Nucleus accumbens (tissue), 56 donors: Measurements from ENCODE around the gene HIVEP1.

Source experiments
- DNase-seq, 56 donors: peaks; one replicate each; lab custom pipeline; 2025; lab: John Stamatoyannopoulos, UW

The HIVEP1 gene

DNA sequence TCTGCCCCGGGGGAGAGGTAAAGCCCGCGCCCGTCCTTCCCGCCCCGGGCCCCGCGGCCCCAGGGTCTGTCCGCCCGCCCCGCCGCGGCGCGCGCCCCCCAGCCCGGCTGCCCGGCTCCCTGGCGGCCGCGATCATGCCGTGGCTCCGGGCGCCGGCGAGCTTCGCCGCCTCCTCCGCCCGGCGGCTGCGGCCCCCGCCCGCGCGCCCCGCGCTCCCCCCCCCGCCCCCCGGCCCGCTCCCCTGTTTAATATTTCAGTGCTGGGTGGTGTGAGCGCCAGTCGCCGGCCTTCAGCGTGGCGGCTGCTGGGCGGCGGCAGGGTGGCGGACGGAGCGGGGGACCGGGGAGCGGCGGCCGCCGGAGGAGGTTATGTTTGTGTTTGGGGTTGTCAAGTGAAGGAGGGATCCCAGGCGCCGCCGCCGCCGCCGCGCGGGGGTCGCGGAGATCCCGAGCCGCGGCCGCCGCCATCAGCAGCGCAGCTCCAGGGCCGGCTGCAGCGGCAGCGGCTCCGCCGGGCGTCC is at the start of gene HIVEP1:
TSS of gene HIVEP1 (plus strand) at position 275 of the 520 bp plus-strand sequence. CDS start 3,317 bp downstream, outside the sequence.
- DNase-seq, result peak in 19 of 56 donors; percentile 9 to 66 (median 46)

DNA sequence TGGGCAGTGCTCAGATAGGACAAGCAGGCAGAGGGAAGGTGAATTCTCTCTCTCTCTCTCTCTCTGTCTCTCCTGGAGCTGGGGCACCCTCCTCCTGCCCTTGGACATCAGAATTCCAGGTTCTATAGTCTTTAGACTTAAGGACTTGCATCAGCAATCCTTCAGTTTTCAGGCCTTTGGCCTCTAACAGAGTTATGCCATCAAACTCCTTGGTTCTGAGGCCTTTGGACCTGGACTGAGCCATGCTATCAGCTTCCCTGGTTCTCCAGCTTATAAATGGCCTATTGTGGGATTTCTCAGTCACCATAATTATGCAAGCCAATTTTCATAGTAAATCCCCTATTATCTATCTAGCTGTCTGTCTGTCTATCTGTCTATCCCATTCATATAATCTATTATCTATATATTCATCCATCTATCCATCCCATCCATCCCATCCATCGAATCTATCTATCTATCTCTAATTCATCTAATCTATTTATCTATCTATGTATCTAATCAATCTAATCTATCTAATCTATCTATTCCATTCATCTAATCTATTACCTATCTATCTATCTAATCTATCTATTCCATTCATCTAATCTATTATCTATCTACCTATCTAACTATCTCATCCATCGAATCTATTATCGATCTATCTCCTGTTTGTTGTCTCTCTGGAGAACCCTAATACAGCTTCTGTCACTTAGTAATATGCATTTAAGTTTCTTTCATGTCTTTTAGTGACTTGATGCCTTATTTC is 48.2 kb upstream of the HIVEP1 start:
- no peak for DNase-seq

DNA sequence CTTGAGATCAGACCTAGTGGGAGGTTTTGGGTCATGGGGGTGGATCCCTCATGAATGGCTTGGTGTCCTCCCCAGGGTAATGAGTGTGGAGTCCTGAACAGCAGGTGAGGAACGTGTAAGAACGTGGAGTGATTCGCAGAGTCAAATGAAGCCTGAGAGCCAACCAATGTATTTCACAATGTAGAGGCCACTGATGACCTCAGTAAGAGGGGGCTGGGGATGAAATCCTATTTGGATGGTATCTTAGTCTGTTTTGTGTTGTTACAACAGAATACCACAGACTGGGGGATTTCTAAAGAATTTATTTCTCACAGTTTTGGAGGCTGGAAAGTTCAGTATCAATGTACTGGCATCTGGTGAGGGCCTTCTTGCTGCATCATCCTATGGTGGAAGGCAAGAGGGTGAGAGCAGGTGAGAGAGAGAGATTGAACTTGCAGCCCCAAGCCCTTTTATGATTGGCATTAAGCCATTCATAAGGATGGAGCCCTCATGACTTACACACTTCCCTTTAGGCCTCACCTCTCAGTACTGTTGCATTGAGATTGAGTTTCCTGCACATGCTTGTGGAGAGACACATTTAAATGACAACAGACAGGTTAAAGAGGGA is 47.3 kb upstream of the HIVEP1 start:
- DNase-seq, result no peak

DNA sequence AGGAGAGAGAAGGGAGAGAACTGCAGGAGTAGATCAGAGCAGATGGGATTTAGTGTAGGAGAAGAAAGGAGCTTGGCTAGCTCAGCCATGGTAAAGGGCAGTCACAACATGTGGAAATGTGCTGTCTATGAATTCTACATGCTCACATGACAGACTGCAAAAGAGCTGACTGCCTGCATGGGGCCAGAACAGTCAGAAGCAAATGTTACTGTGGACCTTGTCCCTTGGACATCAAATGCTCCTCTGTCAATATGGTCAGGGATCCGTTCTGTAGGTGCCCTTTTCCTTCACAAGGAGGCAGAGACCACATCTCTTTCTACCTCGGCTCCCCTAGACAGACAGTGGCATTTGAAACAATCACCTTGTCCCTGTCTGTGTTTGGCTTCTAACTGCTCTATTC is 46.6 kb upstream of the HIVEP1 start:
- DNase-seq, result no peak

DNA sequence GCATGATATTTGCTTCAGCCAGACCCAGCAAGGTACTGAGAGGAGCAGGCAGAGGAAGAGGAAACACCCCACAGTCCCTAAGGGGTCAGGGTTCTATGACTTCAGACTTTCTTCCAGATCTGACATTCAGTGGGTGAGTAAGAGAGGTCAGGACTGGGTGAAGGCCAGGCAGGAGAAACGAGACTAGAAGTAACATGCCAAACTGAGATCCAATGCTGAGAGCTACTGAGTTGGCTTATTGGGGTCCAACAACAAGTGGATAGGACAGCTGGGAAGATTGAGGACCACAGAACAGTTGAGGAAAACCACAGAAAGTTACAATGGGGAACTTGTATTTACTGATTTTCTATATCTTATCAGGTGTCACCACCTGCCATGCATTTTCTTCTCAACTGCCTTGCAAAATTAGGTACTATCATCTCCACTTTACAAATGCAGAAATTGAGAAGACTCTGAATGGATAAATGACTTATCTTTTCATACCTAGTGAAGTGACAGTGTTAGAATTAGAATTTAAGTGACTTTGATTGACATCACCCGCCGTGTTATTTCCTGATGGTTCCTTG is 43.8 kb upstream of the HIVEP1 start:
- no peak for DNase-seq

DNA sequence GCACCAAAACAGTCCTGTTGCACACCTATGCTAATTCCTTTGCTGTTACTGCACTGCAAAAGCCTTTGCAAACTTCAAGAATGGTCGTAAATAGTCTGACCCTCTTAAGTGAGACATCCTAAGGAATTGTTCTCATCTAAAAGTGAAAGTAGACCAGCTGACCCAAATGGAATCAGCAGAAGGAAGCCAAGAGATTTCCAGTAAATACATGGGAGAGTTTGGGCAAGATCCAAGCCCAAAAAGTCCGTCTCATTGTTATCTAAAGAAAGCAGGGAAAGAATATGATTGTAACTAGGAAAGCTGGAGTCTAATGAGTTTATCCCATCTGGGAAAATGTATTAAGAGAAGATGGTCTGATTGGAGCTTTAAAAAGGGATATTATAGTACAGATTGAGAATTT is 43.0 kb upstream of the HIVEP1 start:
- DNase-seq, result no peak

DNA sequence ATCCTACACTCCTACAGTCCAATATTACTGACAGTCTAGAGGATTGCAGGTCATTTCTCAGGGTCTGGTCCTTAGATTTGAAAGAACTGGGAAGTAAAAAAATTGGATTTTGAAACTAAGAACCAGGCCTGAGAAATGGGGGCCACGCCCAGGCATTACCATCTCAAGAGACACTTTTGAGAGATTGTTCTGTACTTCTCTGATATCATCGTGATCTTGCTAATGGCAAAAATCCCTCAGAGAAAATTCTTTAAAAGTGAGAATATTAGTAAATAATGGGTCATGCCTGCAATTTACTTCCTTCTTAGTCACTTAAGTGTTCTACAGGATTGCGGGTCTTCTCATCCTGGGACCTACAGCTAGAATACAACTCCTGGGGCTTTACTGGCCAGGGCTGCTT is 42.0 kb upstream of the HIVEP1 start:
- DNase-seq, result no peak

DNA sequence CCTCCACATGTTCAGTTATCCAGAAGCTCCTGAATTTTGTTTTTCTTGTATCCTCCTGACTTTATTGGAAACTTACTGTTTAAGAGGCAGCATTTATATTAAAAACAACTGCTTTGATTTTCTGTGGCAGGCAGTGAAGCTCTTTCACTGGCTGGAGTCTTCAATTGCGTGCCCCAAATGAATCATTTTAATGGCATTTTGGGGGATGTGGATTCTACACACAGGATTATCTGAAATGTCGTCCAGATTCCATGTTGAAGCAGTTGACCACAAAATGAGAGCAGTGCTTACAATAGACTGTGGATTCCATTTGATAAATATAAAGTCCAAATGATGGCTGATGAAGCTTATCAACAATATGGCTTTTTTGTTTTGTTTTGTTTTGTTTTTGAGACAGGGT is 41.0 kb upstream of the HIVEP1 start:
- DNase-seq, result no peak

DNA sequence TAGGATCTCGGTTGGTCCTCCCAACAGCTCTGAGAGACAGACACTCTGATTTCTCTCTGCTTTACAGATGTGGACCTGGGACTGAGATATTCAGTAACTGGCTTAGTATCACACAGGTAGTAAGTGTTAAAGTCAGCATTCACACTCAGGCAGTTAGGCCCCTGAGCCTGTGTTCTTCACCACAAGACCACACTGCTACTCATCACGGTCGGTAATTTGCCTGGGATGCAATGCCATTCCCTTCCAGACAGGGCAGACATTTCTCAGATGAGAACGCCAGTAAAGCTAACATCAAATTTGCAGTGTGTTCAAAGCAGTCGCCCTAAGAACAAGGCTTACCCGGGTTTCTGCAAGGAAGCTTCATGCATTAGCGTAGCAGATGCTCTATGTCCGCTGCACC is 39.8 kb upstream of the HIVEP1 start:
- no peak for DNase-seq

DNA sequence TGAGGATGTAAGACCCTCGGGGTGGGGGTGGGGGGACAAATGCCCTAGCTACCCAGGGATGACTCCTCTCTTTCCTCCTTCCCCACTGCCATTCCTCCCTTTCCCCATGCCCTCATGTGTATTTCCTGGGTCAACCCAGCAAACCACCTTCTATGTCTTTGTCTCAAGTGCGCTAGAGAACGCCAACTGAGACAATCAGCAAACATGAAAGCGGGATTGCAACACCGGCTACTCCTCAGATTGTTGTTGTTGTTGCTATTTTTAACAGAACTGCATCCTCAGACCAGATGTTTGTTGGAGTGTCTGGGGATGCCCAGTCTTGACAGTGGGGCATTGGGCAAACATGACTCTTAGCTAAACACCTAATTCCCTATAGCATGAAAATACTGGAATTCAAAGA is 39.3 kb upstream of the HIVEP1 start:
- DNase-seq, result no peak

DNA sequence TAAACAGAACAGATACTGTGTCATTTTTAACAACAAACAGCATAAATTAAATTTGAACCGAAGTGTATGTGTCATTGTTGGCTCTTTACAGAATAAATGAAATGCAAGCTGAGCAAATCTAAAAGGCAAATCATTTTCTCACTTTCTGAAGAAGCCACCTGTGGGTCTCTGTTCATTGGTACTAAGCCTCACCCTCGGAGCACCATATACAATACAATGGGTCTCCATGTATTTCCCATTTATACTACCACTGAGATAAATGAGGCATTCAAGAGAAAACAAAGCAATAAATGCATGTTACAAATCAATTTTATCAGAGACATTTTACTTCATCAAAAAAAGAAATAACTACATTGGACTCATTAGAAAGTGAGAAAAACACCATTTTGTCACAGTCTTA is 38.9 kb upstream of the HIVEP1 start:
- DNase-seq, result no peak

DNA sequence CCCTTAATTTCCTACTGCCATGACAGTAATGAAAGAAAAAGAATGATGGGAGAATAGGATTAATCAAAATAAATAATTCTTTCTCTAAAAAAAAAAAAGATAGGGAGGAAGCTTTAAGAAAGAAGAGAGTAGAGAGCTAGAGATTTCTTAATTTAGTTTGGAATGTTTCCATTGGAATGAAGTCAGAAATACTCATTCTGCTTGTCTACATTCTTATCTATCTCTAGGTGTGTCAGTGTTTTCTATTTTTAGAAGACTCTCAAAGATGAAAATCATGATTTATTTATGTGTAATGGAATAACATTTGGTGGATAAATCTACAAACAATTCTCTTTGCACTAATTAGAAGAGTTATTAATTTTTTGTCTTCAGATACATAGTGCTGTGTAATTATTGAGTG is 38.0 kb upstream of the HIVEP1 start:
- no peak for DNase-seq

DNA sequence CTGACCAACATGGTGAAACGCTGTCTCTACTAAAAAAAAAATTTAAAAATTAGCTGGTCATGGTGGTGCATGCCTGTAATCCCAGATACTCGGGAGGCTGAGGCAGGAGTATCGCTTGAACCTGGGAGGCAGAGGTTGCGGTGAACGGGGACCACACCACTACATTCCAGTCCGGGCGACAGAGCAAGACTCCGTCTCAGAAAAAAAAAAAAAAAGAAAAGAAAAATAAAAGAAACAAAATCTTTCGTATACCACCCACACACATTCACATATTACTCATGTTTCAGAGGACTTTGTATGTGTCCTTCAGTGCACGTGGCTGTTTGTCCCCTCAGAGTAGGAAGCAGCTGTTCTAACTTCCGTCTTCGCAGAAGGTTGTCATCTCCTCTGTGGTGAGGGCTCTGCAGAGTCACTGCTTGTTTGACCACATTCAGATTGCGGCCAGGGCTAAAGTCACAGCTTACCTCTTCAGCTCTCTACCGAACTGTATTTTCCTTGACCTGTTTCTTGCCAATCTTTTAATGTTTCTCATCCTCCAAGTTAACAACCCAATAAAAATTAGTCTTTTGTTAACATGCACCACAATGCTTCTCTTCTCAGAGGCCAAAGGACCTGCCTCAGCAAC is 36.6 kb upstream of the HIVEP1 start:
- DNase-seq, result no peak

DNA sequence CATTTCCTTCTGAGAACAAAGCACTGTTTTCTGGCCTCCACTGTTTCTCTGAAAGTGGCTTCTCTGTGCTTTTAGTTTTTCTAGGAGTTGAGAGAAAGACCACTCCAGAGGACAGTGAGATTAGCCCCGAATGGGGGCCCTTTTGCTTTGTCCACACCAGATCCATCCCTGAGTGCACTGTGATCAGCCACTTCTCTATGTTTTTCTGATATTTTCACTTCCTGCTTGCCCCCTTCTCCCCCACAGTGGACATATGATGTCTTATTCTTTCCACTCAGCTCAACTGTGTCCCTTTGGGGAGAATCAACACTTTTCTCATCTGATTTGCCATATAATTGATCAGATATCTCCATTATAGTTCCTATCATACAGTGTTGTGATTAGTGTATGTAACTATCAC is 35.6 kb upstream of the HIVEP1 start:
- no peak for DNase-seq

DNA sequence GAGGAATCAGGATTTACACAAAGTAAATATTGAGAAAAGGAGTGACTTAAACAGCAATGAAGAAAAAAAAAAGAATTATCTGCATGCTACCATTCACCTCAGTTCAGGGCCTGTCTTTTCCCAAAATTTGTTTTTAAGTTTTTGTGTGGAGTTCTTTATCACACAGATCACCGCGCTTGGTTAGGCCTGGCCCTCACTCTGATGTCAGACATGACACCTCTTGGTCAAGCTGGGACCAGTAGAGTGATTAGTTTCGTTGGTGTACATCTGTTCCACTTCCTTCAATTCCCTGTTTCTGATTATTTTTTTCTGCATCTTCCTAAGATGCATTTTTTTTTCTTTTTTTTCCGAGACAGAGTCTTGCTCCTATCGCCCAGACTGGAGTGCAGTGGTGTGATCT is 34.9 kb upstream of the HIVEP1 start:
- DNase-seq, result no peak

DNA sequence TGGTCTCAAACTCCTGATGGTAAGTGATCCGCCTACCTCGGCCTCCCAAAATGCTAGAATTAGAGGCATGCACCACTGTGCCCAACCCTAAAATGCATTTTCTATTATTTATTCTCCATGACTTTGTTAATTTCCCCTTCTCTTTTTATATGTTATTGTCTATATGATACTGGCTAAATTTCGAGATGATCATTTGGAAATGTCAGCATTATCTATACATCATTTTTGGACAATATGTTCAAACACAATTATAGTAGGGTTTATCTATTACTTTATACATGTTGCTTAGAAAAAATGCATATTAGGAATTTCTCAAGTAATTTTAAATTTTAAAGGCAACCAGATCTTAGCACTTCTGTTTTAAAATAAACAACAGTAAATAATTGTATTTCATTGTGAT is 34.4 kb upstream of the HIVEP1 start:
- DNase-seq, result no peak

DNA sequence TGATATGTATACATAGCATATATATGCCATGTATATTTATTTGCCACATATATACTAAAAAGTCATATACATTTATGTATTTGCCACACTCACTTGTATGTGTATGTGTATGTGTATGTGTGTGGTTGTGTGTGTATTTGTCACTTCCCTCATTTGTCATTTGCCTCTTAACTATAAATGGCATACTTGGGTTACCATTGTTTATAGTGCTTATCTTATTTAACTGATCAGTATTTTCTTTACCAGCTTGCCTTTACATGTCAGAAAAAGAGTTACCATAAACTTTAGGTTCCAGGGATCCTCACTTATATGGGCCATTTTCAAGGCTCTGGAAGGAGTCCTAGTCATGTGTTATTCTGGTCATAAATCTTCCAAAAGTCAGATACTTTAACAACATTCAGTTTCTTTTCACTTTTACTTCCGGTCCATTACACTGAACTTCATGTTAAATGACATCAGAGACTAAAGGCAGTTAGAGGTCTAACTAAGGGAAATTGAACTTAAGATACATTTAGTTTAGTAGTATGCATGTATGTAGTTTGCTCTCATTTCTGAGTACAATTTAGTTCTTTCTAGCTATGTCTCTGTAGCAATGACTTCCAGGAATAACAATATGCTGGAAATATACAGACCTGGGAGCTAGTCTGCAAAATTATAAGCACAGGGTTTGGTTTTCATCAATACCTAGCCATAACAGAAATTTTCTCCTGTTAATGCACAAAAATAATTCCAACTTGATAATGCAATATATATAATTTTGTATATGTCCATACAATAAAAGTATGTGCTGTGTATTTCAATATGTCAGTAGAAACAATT is 33.7 kb upstream of the HIVEP1 start:
- DNase-seq, result no peak

DNA sequence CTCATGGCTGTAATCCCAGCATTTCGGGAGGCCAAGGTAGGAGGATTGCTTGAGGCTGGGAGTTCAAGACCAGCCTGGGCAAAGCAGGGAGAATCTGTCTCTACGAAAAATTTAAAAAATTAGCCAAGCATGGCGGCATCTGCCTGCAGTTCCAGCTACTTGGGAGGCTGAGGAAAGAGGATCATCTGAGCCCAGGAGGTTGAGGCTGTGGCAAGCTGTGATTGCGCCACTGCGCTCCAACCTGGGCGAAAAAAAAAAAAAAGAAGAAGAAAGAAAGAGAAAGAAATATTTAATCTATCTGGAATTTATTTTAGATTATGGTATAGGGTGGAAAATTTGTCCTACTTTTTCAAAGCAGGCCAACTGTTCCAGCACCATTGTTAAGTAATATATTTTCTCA is 32.2 kb upstream of the HIVEP1 start:
- no peak for DNase-seq

DNA sequence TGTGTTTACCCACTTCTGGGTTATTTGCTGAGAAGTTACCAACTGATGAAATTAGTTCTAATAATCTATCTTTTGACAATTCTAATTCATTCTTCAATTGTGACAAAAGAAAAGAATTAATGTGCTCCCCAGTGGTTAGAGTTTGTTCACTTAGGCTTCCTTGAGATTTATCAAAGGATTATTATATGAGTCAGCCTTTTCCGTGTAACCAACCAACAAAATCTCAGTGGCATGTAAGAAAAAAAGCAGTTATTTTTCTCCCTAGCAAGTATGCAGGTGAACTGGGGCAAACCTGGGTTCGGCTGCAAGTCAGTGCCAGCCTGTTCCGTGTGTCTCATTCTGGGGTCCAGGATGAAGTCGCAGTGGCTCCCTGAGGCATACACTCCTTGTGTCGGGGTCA is 28.8 kb upstream of the HIVEP1 start:
- DNase-seq, result no peak

DNA sequence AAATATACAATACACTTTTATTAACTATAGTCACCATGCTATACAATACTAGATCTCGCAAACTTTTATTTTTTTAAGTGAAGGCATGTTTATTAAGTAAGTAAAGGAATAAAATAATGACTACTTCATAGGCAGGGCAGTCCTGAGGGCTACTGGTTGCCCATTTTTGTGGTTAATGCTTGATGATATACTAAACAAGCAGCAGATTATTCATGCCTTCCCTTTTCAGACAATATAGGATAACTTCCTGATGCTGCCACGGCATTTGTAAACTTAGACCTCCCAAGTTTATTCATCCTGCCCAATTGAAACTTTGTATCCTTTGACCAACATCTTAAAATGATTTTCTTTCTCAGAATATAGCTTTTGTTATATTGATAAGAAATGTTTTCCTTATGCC is 24.7 kb upstream of the HIVEP1 start:
- no peak for DNase-seq

DNA sequence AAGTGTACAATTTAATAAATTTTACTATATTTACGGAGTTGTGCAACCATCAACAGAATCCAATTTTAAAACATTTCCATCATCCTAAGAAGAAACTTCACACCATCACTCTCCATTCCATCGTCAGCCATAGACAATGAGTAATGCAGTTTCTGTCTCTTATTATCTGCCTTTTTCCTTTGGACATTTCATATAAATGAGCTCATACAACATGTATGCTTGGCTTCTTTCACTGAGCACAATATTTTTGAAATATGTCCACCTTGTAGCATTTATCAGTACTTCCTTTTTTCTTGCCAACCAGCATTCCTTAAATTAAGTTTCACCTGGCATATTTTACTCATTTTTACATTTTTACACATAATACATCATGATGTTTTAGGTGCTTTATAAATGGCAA is 22.7 kb upstream of the HIVEP1 start:
- no peak for DNase-seq
